Gastroesophageal sphincter (tissue), 3 donors: ENCODE data around the gene SASH1.

ENCODE experiments used
- EP300 ChIP-seq: sonication (generic); formaldehyde crosslinking; IDR thresholded peaks from one replicate; pipeline ENCODE4 v1.6.1; 2017; ENCODE audit warnings: antibody characterized with exemption, mild to moderate bottlenecking
- POLR2A ChIP-seq, 2 donors: fragments of 450-650 bp; IDR thresholded peaks; one replicate each; pipeline ENCODE4 v1.6.1; 2017; ENCODE audit warnings: antibody characterized with exemption in 2 of 2, mild to moderate bottlenecking in 2 of 2, moderate library complexity in 1 of 2
- TF ChIP-seq, protein P1 (sequence below), 4 experiments: fragments of 200-600 bp in 2 of 4; fragments of 450-650 bp in 2 of 4; sonication (generic) in 1 of 4; IDR thresholded peaks; one replicate each; pipeline ENCODE4 v1.5.1; 2017 to 2019; ENCODE audit warnings: antibody characterized with exemption in 4 of 4, mild to moderate bottlenecking in 2 of 4, moderate library complexity in 2 of 4

GRCh38 chr6:148548749-148549140, 206.1 kb downstream of the SASH1 start:
- TF ChIP-seq, protein P1, sequence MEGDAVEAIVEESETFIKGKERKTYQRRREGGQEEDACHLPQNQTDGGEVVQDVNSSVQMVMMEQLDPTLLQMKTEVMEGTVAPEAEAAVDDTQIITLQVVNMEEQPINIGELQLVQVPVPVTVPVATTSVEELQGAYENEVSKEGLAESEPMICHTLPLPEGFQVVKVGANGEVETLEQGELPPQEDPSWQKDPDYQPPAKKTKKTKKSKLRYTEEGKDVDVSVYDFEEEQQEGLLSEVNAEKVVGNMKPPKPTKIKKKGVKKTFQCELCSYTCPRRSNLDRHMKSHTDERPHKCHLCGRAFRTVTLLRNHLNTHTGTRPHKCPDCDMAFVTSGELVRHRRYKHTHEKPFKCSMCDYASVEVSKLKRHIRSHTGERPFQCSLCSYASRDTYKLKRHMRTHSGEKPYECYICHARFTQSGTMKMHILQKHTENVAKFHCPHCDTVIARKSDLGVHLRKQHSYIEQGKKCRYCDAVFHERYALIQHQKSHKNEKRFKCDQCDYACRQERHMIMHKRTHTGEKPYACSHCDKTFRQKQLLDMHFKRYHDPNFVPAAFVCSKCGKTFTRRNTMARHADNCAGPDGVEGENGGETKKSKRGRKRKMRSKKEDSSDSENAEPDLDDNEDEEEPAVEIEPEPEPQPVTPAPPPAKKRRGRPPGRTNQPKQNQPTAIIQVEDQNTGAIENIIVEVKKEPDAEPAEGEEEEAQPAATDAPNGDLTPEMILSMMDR (IDR thresholded peaks at IDR 0.05) = no peak
- TF ChIP-seq EP300 (no peak), POLR2A (IDR thresholded peaks at IDR 0.05) (no peak)
